IgD-negative memory B cell (primary cell): Measurements from ENCODE around the gene MAP3K5. TPM values are rescaled to one million over a fixed set of nuclear protein-coding genes. Genes with fewer than 3 reads are reported as not detected.
A peak's percentile ranks its signal among the peaks of the same experiment; 100 is the strongest.

ENCODE experiments used
- H3K27ac Mint-ChIP-seq, 3 donors: one replicate each; pipeline ENCODE4 v1.8.0; 2020 to 2022; ENCODE audit warnings: mild to moderate bottlenecking in 3 of 3, mixed read lengths in 3 of 3, moderate library complexity in 1 of 3
- H3K27me3 Mint-ChIP-seq: one replicate; pipeline ENCODE4 v1.8.0; 2021; ENCODE audit warnings: mixed read lengths
- H3K36me3 Mint-ChIP-seq: one replicate; pipeline ENCODE4 v1.8.0; 2020; ENCODE audit warnings: mild to moderate bottlenecking, mixed read lengths
- H3K4me1 Mint-ChIP-seq, 3 donors: one replicate each; pipeline ENCODE4 v1.8.0; 2020 to 2022; ENCODE audit warnings: mixed read lengths in 3 of 3, mild to moderate bottlenecking in 1 of 3
- H3K4me3 Mint-ChIP-seq, 4 donors: one replicate each; pipeline ENCODE4 v1.8.0; 2020 to 2022; ENCODE audit warnings: mild to moderate bottlenecking in 4 of 4, mixed read lengths in 4 of 4, moderate library complexity in 3 of 4
- H3K9me3 Mint-ChIP-seq, 3 donors: one replicate each; pipeline ENCODE4 v1.8.0; 2020 to 2021; ENCODE audit warnings: mixed read lengths in 3 of 3, mild to moderate bottlenecking in 1 of 3
- polyA plus RNA-seq: library from polyadenylated mRNA; unstranded; fragments of 300-500 nt; fragmentation: Illumina TruSeq; gene quantifications from one replicate; pipeline ENCODE4 v1.2.3, GENCODE V29; 2021

MAP3K5 gene
- polyA plus RNA-seq, 1 donor from 2014 or later = 6.0 TPM

DNA sequence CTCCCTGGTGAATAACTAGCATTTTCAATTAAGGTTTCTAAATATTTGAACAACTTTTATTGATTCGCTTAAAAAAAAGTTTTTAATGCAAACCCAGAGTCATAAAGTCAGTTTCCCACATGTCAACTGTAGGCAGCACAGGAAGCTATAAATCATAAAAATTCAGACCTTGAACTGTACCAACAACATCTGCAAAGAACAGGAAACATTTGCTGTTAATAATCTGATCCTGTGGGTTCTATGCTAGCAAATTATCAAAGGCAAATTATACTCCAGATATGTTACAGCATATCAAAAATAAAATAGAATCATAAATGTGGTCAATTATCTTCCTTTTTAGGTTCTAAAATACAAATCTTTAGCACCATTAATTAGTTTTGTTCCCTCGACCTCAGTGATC, 225.4 kb downstream of the MAP3K5 start:
- H3K4me1 Mint-ChIP-seq = peaks cover 0 to 1% (median 0%) of the 10 kb centered on the region in 3 donors
- peaks cover 2 to 13% (median 2%) of the 10 kb centered on the region in 3 donors for H3K9me3 Mint-ChIP-seq
- H3K27ac Mint-ChIP-seq = no peak overlapping the region
- H3K27me3 Mint-ChIP-seq = no peaks in the 10 kb centered on the region
- H3K36me3 Mint-ChIP-seq = peaks cover 25% of the 10 kb centered on the region
- H3K4me3 Mint-ChIP-seq = no peak overlapping the region

DNA sequence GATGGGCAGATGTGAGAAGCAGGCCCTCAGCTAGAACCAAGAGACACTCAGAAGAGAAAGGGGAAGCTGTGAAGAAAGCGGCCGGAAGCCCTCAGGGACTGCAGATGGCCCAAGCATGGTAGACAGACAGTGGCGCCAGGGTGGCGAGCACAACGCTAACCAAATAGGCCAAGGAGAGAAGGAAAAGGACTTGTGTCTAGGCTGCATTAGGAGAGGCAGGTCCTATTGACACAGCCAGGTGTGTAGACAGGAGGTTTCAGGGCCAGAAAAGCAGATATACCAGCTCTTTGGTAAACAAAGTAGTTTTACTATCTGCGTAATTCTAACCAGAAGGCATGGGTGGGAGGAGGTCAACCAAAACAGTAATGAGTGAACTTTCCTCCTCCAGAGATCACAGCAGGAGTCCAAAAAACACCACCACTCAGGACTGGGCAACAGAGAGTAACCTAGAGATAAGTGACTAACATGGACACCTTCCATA, 226.2 kb downstream of the MAP3K5 start:
- peaks cover 25% of the 10 kb centered on the region for H3K36me3 Mint-ChIP-seq
- peak overlapping the region in 1 of 3 donors; percentile 63 for H3K27ac Mint-ChIP-seq
- no peaks in the 10 kb centered on the region for H3K27me3 Mint-ChIP-seq
- peaks cover 0 to 1% (median 0%) of the 10 kb centered on the region in 3 donors for H3K4me1 Mint-ChIP-seq
- H3K9me3 Mint-ChIP-seq = peaks cover 0 to 6% (median 0%) of the 10 kb centered on the region in 3 donors
- H3K4me3 Mint-ChIP-seq = no peak overlapping the region

DNA sequence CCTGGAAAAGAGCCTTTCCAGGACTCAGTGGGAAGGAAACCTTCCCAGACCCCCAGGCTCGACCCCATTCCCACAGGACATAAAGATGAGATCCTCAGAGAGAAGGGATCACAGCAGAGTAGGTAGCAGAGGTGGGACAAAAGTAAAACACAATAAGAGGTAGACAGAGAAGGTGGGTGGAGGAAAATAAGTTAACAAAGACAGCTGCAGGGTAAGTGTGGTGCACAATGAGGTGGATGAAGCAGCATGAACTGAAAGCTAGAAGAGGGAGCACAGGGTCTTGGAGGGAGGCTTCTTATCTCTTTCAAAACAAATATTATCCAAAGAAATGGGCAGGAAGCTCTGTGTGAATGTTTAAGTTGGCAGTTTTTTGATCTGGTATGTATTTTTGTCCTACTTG, 228.1 kb downstream of the MAP3K5 start:
- H3K36me3 Mint-ChIP-seq = peaks cover 15% of the 10 kb centered on the region

DNA sequence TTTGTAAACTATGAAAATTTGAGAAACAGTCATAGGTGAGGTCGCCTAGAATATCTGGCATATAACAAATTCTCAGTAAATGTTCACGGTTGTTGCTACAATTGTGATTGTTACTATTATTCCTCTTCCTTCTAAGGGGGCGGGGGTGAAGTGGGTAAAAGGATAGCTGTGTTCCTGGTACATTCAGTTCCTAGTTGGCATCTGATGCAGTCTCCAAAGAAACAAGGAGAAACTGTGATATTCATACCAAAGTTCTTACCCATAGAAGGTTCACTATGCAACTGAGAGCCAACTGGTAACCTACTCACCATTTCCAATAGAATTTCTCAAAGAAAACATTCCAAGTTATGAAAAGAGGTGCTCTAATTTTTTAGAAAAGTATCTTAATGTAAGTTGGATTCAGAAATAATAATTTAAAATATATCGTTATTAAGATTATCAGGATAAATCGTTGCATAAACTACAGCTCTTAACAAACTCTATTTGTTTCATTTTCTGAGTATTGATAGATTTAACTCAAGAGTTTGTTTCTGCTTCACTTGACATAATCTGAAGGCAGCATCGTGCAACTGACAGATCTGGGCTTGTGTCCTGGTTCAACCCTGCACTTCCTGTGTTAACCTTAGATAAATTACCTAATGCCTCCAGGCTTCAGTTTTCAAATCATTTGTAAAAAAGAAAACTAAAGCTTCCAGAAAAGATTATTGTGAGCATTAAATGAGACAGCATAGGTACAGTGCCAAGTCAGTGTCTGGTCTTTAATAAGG, 228.7 kb downstream of the MAP3K5 start:
- no peaks in the 10 kb centered on the region for H3K9me3 Mint-ChIP-seq
- no peak overlapping the region for H3K27ac Mint-ChIP-seq
- H3K4me3 Mint-ChIP-seq = no peak overlapping the region
- H3K27me3 Mint-ChIP-seq = no peaks in the 10 kb centered on the region
- peaks cover 15% of the 10 kb centered on the region for H3K36me3 Mint-ChIP-seq
- peaks cover 0 to 1% (median 0%) of the 10 kb centered on the region in 3 donors for H3K4me1 Mint-ChIP-seq

More for the DNA sequence above, 228.1 kb downstream of the MAP3K5 start:
- Mint-ChIP-seq H3K4me3 (no peak overlapping the region), H3K27ac (no peak overlapping the region), H3K27me3 (no peaks in the 10 kb centered on the region), H3K4me1 (peaks cover 0 to 1% (median 0%) of the 10 kb centered on the region in 3 donors), H3K9me3 (no peaks in the 10 kb centered on the region)

DNA sequence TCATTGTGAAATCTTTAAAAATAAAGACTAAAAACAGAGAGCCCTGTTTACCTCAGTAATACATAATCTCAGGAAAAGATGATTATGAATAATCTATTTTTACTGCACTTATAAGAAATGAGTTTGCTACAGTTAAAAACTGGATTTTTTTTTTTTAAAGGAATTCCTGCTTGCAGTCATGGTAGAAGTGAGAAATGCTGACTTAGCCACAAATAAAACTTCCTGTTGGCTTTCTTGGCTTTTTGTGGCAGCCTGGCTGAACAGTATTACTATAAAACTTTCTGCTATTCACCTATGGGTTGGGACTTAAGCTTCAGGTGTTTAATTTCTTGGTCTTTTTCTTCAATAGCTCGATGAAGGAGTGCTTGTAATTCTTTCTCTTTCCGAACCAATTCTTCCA, 230.1 kb downstream of the MAP3K5 start:
- no peaks in the 10 kb centered on the region for H3K9me3 Mint-ChIP-seq
- no peaks in the 10 kb centered on the region for H3K27me3 Mint-ChIP-seq
- no peak overlapping the region for H3K4me3 Mint-ChIP-seq
- H3K36me3 Mint-ChIP-seq = peaks cover 16% of the 10 kb centered on the region
- peaks cover 0 to 1% (median 0%) of the 10 kb centered on the region in 3 donors for H3K4me1 Mint-ChIP-seq
- H3K27ac Mint-ChIP-seq = no peak overlapping the region

DNA sequence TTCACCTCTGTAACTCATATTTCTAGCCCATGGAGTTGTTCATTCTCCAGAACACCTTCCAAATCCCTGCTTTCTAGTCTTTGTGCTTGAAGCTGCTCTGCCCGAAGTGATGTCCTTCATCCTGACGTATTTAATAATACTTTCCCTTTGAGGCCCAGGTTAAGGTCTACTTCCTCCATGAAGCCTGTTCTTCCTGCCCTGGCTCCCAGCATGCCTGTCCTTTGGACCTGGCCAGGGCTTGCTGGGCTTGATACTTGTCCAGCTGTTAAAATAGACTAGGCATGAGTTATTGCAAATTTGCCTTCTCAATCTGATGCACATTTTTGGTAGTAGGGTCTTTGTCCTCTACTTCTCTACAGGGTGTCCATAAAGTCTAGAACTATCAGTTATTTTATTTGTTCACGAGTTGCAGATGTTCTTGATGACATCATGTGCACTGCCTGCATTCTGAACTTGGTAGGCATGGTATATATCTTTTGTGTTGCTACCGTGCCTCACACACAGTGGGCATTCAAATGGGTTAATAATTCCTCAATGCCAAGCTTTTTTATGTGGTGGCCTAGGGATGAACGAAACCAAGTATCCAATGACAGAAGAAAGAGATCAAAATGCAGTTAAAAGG, 239.0 kb downstream of the MAP3K5 start:
- Mint-ChIP-seq H3K4me3 (peak overlapping the region in 1 of 4 donors; percentile 4), H3K36me3 (peaks cover 4% of the 10 kb centered on the region), H3K9me3 (no peaks in the 10 kb centered on the region), H3K4me1 (peaks cover 2 to 5% (median 4%) of the 10 kb centered on the region in 3 donors), H3K27me3 (peaks cover 13% of the 10 kb centered on the region), H3K27ac (peak overlapping the region in 1 of 3 donors; percentile 8)

DNA sequence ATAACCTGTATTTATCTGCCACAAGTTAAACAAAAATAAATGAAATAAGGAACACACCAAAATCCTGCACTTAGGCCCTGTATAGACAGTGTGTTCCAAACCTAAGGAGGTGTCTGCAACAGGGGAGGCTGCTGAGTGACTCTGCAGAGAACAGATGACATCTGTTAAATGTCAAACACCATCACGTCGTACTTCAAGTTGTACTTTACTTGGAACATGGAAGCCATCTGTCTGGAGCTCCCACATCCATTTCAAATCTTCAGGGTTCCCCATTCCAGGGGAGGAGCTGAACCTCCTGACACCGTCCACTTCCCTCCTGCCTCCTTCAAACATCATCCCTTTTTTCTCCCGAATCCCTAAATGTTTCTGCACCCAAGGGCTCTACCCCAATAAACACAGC, 240.2 kb downstream of the MAP3K5 start:
- H3K27me3 Mint-ChIP-seq = peaks cover 20% of the 10 kb centered on the region
- peaks cover 2 to 5% (median 4%) of the 10 kb centered on the region in 3 donors for H3K4me1 Mint-ChIP-seq
- H3K36me3 Mint-ChIP-seq = no peaks in the 10 kb centered on the region
- H3K4me3 Mint-ChIP-seq = peak overlapping the region in 2 of 4 donors; percentile 4 to 75
- no peaks in the 10 kb centered on the region for H3K9me3 Mint-ChIP-seq
- H3K27ac Mint-ChIP-seq = peak overlapping the region in 1 of 3 donors; percentile 87

DNA sequence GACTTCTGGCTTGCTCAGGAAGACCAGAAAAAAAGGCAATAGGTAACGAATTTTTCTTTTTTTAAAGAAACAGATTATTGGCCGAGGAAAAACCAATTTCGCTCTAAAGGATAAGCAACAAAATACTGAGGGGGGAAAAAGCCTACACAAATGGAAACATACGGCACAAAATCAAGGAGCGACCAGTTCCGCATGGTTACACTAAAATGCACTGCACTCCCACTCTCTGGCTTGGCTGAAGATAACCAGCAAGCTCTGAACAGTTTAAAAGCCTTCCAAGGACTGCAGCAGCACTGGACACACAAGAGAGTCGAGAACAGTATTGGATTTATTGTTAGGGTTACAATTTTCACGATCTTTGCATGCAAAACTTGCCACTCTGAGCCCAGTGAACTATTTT, 241.2 kb downstream of the MAP3K5 start:
- H3K27ac Mint-ChIP-seq = peak overlapping the region in 2 of 3 donors; percentile 56 to 58
- no peaks in the 10 kb centered on the region for H3K36me3 Mint-ChIP-seq
- peaks cover 2 to 5% (median 4%) of the 10 kb centered on the region in 3 donors for H3K4me1 Mint-ChIP-seq
- H3K27me3 Mint-ChIP-seq = peaks cover 30% of the 10 kb centered on the region
- no peaks in the 10 kb centered on the region for H3K9me3 Mint-ChIP-seq
- peak overlapping the region; percentile 49 to 85 (median 75) for H3K4me3 Mint-ChIP-seq

DNA sequence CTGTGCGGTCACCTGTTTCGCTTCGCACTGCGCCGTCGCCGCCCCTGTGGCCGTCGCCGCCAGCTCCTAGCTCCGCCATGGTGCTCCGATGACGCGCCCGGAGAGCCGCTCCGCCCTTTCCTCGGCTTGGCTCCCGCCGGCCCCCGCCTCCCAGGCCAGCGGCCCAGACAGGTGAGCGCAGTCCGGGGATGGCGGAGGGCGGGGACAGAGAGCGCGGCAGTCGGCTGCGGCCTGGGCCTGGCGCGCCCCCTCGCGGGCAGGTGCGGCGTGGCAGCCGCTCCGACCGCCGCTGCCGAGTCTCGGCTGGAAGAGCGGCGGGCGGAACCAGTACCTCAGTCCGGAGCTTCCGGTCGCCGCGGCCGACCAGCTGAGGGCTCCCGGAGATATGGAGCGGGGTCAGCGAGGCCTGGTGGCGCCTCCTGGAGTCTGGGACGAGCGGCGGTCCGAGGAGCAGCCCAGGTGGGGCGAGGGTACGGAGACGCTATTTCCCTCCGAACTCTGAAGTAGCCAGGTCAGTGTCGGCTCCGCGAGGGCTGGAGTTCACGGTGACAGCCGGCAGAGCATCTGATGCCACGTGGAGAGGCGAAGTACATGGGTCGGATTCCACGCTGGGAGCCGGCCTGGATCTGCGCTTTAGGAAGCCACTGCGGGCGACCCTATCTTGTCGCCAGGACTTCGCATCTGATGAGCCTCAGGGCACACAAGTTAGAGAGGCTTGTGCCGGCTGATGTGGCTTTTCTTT, 241.8 kb downstream of the MAP3K5 start, which contains the start of gene MAP7:
TSS of gene MAP7 (minus strand) at position 93 of the 742 bp plus-strand sequence. CDS start at position 79, 14 bp downstream.
- Mint-ChIP-seq H3K9me3 (no peaks in the 10 kb centered on the region), H3K27me3 (peaks cover 33% of the 10 kb centered on the region), H3K4me1 (peaks cover 2 to 5% (median 4%) of the 10 kb centered on the region in 3 donors), H3K4me3 (peak within 1 kb of the TSS; percentile 67 to 85 (median 82)), H3K27ac (peak within 1 kb of the TSS; percentile 36 to 58 (median 56)), H3K36me3 (peaks cover 1% of the 10 kb centered on the region)

DNA sequence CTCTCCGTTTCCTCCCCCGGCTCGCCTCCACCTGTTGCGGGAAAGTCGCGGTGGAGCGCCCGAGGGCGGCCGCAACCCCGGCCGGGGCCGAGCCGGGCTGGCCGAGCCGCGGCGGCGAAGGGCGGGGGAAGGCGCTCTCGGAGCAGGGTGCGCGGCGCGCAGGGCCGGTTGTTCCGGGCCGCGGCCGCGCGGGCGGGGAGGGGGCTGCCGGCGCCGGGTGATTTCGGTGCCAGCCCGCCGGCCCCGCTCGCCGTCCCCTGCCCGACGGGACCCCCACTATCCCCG, 242.3 kb downstream of the MAP3K5 start:
- Mint-ChIP-seq H3K27me3 (peaks cover 33% of the 10 kb centered on the region), H3K27ac (no peak overlapping the region), H3K36me3 (peaks cover 1% of the 10 kb centered on the region), H3K9me3 (no peaks in the 10 kb centered on the region), H3K4me3 (peak overlapping the region in 2 of 4 donors; percentile 30 to 51), H3K4me1 (peaks cover 2 to 5% (median 4%) of the 10 kb centered on the region in 3 donors)

DNA sequence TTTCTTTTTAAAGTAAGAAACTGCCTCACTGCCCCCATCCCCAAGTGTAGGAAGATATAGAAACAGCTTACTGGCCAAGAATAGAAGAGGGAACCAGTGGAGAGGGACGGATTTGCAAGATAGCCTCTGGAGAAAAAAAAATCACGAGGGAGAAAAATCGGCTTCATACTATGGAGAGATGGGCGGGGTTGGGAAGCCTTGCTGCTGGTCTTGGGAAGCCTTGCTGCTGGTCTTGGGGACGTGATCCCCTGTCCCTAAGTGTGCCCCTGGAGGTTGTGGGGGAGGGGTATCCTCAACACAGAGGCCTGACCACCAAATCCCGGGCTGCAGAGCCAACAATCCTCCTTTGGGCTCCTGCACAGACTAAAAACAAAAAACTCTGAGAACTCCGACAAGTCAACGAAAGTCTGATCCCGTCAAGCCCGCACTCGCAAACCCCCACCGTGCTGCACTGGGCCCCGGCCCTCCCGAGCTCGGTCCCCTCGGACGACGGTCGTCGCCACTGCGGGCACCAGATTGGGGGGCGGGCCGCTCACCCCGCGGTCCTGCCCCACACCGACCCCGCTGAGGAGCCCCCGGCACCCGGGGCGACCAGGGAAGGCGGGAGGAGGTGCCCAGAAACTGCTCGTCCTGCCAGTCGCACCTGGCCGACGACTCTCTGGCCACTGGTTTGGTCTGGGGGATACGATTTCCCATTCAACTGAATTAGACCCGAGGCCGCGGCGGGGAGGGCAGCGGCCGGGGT, 242.8 kb downstream of the MAP3K5 start:
- peaks cover 2 to 5% (median 4%) of the 10 kb centered on the region in 3 donors for H3K4me1 Mint-ChIP-seq
- peak overlapping the region; percentile 11 to 83 (median 64) for H3K4me3 Mint-ChIP-seq
- peaks cover 36% of the 10 kb centered on the region for H3K27me3 Mint-ChIP-seq
- peaks cover 1% of the 10 kb centered on the region for H3K36me3 Mint-ChIP-seq
- H3K9me3 Mint-ChIP-seq = no peaks in the 10 kb centered on the region
- peak overlapping the region in 1 of 3 donors; percentile 36 for H3K27ac Mint-ChIP-seq

DNA sequence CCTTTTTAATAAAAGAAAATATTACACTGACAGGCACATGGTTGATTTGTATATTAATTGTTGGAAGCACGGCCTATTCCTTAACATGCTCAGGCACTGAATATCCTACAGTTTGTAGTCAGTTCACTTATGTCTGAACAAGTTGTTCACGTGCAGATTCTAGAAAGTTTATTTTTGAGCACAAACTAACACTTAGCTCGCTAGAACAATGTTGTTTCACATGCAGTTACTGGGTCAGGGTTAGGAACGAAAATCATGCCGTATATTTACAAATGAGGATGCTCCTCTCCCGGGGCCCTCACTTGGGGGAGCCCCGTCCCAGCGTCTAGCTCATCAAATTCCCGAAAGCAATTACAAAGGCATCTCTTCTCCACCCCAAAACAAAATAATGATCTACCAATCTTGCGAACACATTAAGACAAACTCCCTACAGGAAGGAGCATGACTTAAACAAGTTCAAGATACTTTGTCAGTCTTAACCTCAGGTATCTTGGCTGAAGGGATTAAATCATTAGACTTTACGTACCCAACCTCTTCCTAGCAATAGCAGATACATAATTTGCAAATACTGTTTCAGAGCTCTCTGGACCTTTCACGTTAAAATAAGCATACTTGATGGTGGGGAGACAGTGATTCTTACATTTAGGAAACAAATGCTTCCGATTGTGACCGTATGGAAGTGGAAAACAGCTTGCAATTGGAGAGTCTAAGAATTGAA, 243.5 kb downstream of the MAP3K5 start:
- H3K9me3 Mint-ChIP-seq = no peaks in the 10 kb centered on the region
- H3K4me3 Mint-ChIP-seq = peak overlapping the region; percentile 11 to 83 (median 64)
- peaks cover 1% of the 10 kb centered on the region for H3K36me3 Mint-ChIP-seq
- no peak overlapping the region for H3K27ac Mint-ChIP-seq
- peaks cover 40% of the 10 kb centered on the region for H3K27me3 Mint-ChIP-seq
- H3K4me1 Mint-ChIP-seq = peaks cover 2 to 5% (median 4%) of the 10 kb centered on the region in 3 donors

DNA sequence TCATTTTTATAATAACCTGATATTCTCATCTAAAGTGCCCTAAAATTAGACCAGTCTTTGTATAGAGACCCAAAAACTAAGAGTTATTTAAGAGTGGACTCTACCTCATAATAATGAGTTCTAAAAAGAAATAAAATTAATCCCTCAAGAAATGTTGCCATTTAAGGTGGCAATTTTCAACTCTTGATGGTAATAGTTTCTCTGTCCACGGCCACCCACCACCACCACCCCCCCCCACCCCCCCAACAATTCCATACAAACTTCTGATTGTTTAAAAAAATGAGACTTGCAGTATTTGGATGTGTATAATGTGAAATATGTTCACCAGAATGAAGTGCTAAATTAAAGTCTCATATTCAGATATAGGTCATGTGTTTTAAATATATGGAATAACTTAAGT, 244.4 kb downstream of the MAP3K5 start:
- peaks cover 40% of the 10 kb centered on the region for H3K27me3 Mint-ChIP-seq
- H3K36me3 Mint-ChIP-seq = peaks cover 1% of the 10 kb centered on the region
- no peak overlapping the region for H3K4me3 Mint-ChIP-seq
- no peaks in the 10 kb centered on the region for H3K9me3 Mint-ChIP-seq
- no peak overlapping the region for H3K27ac Mint-ChIP-seq
- peaks cover 2 to 5% (median 4%) of the 10 kb centered on the region in 3 donors for H3K4me1 Mint-ChIP-seq

DNA sequence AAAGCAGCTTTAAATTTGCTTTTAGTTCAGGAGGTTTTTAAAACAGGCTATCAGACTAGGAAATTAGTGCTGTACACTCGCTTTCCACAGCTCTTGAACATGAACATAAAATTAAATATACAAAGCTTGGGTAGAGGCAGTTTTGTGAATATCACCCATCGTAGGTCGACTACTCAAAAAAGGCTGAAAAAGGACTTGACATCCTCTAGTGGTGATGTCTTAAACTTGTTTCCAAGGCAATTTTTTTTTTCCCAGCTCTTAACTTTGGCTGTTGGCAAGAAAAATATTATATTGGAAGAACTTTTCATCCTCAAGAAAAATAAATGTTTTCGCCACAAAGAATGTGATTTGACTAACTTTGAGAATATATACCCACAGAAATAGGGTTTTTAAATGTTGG, 244.9 kb downstream of the MAP3K5 start:
- Mint-ChIP-seq H3K9me3 (no peaks in the 10 kb centered on the region), H3K36me3 (peaks cover 1% of the 10 kb centered on the region), H3K27me3 (peaks cover 42% of the 10 kb centered on the region), H3K27ac (no peak overlapping the region), H3K4me3 (no peak overlapping the region), H3K4me1 (peaks cover 2 to 5% (median 3%) of the 10 kb centered on the region in 3 donors)
